Measurements from ENCODE around the gene PRKCB. TPM values are rescaled to one million over a fixed set of nuclear protein-coding genes. Genes with fewer than 3 reads are reported as not detected.

Gene PRKCB
- total RNA-seq, 1 donor from 2014 or later, result 1.0 TPM

GRCh38 chr16:23833960-23834685, 1.7 kb upstream of the PRKCB start:
- Histone ChIP-seq H3K36me3 (ENCODE audit: control insufficient read depth in 3 of 3, insufficient read depth in 3 of 3, low read length in 3 of 3) (no peaks in the 10 kb centered on the region), H3K4me3 (ENCODE audit: low read length in 3 of 3) (no peak overlapping the region), H3K9me3 (ENCODE audit: control insufficient read depth in 3 of 3, low read length in 3 of 3) (peaks cover 0 to 7% (median 2%) of the 10 kb centered on the region in 3 donors), H3K4me1 (ENCODE audit: control insufficient read depth in 3 of 3, insufficient read depth in 3 of 3, low read length in 3 of 3) (no peaks in the 10 kb centered on the region), H3K27ac (ENCODE audit: low read depth, low read length) (no peak overlapping the region), H3K27me3 (ENCODE audit: control insufficient read depth in 3 of 3, insufficient read depth in 3 of 3, low read length in 3 of 3) (peaks cover 22 to 24% (median 22%) of the 10 kb centered on the region in 3 donors), H3K9ac (ENCODE audit: low read depth in 1 of 3, low read length in 3 of 3) (no peak overlapping the region)

- Histone ChIP-seq H3K27me3 (ENCODE audit: control insufficient read depth in 3 of 3, insufficient read depth in 3 of 3, low read length in 3 of 3) (peaks cover 22 to 26% (median 22%) of the 10 kb centered on the region in 3 donors), H3K9me3 (ENCODE audit: control insufficient read depth in 3 of 3, low read length in 3 of 3) (peaks cover 0 to 2% (median 0%) of the 10 kb centered on the region in 3 donors), H3K9ac (ENCODE audit: low read depth in 1 of 3, low read length in 3 of 3) (no peak overlapping the region), H3K27ac (ENCODE audit: low read depth, low read length) (no peak overlapping the region), H3K36me3 (ENCODE audit: control insufficient read depth in 3 of 3, insufficient read depth in 3 of 3, low read length in 3 of 3) (no peaks in the 10 kb centered on the region), H3K4me3 (ENCODE audit: low read length in 3 of 3) (no peak overlapping the region), H3K4me1 (ENCODE audit: control insufficient read depth in 3 of 3, insufficient read depth in 3 of 3, low read length in 3 of 3) (no peaks in the 10 kb centered on the region)
Observed at GRCh38 chr16:23836078-23836403, 258 bp downstream of the PRKCB start.

GRCh38 chr16:23836404-23837311, 875 bp downstream of the PRKCB start:
- H3K36me3 ChIP-seq (ENCODE audit: control insufficient read depth in 3 of 3, insufficient read depth in 3 of 3, low read length in 3 of 3), result no peaks in the 10 kb centered on the region
- no peak overlapping the region for H3K9ac ChIP-seq (ENCODE audit: low read depth in 1 of 3, low read length in 3 of 3)
- H3K27ac ChIP-seq (ENCODE audit: low read depth, low read length), result no peak overlapping the region
- peaks cover 22 to 26% (median 22%) of the 10 kb centered on the region in 3 donors for H3K27me3 ChIP-seq (ENCODE audit: control insufficient read depth in 3 of 3, insufficient read depth in 3 of 3, low read length in 3 of 3)
- H3K4me1 ChIP-seq (ENCODE audit: control insufficient read depth in 3 of 3, insufficient read depth in 3 of 3, low read length in 3 of 3), result no peaks in the 10 kb centered on the region
- no peak overlapping the region for H3K4me3 ChIP-seq (ENCODE audit: low read length in 3 of 3)
- H3K9me3 ChIP-seq (ENCODE audit: control insufficient read depth in 3 of 3, low read length in 3 of 3), result peaks cover 0 to 2% (median 0%) of the 10 kb centered on the region in 3 donors

- H3K27me3 ChIP-seq (ENCODE audit: control insufficient read depth in 3 of 3, insufficient read depth in 3 of 3, low read length in 3 of 3), result peaks cover 22 to 26% (median 22%) of the 10 kb centered on the region in 3 donors
- no peak overlapping the region for H3K27ac ChIP-seq (ENCODE audit: low read depth, low read length)
- H3K9me3 ChIP-seq (ENCODE audit: control insufficient read depth in 3 of 3, low read length in 3 of 3), result peaks cover 0 to 2% (median 0%) of the 10 kb centered on the region in 3 donors
- H3K36me3 ChIP-seq (ENCODE audit: control insufficient read depth in 3 of 3, insufficient read depth in 3 of 3, low read length in 3 of 3), result no peaks in the 10 kb centered on the region
- no peak overlapping the region for H3K9ac ChIP-seq (ENCODE audit: low read depth in 1 of 3, low read length in 3 of 3)
- H3K4me1 ChIP-seq (ENCODE audit: control insufficient read depth in 3 of 3, insufficient read depth in 3 of 3, low read length in 3 of 3), result no peaks in the 10 kb centered on the region
- no peak overlapping the region for H3K4me3 ChIP-seq (ENCODE audit: low read length in 3 of 3)
Observed at GRCh38 chr16:23837553-23838308, 1.9 kb downstream of the PRKCB start.

- Histone ChIP-seq H3K36me3 (ENCODE audit: control insufficient read depth in 3 of 3, insufficient read depth in 3 of 3, low read length in 3 of 3) (no peaks in the 10 kb centered on the region), H3K9me3 (ENCODE audit: control insufficient read depth in 3 of 3, low read length in 3 of 3) (no peaks in the 10 kb centered on the region), H3K27ac (ENCODE audit: low read depth, low read length) (no peak overlapping the region), H3K4me3 (ENCODE audit: low read length in 3 of 3) (no peak overlapping the region), H3K27me3 (ENCODE audit: control insufficient read depth in 3 of 3, insufficient read depth in 3 of 3, low read length in 3 of 3) (peaks cover 22 to 26% (median 22%) of the 10 kb centered on the region in 3 donors), H3K9ac (ENCODE audit: low read depth in 1 of 3, low read length in 3 of 3) (no peak overlapping the region), H3K4me1 (ENCODE audit: control insufficient read depth in 3 of 3, insufficient read depth in 3 of 3, low read length in 3 of 3) (no peaks in the 10 kb centered on the region)
Observed at GRCh38 chr16:23838485-23839142, 2.8 kb downstream of the PRKCB start.

GRCh38 chr16:23840310-23840709, 4.5 kb downstream of the PRKCB start:
- H3K36me3 ChIP-seq (ENCODE audit: control insufficient read depth in 3 of 3, insufficient read depth in 3 of 3, low read length in 3 of 3), result no peaks in the 10 kb centered on the region
- H3K4me3 ChIP-seq (ENCODE audit: low read length in 3 of 3), result no peak overlapping the region
- no peak overlapping the region for H3K27ac ChIP-seq (ENCODE audit: low read depth, low read length)
- no peak overlapping the region for H3K9ac ChIP-seq (ENCODE audit: low read depth in 1 of 3, low read length in 3 of 3)
- no peaks in the 10 kb centered on the region for H3K9me3 ChIP-seq (ENCODE audit: control insufficient read depth in 3 of 3, low read length in 3 of 3)
- peaks cover 14 to 15% (median 15%) of the 10 kb centered on the region in 3 donors for H3K27me3 ChIP-seq (ENCODE audit: control insufficient read depth in 3 of 3, insufficient read depth in 3 of 3, low read length in 3 of 3)
- no peaks in the 10 kb centered on the region for H3K4me1 ChIP-seq (ENCODE audit: control insufficient read depth in 3 of 3, insufficient read depth in 3 of 3, low read length in 3 of 3)

- no peaks in the 10 kb centered on the region for H3K36me3 ChIP-seq (ENCODE audit: control insufficient read depth in 3 of 3, insufficient read depth in 3 of 3, low read length in 3 of 3)
- H3K9ac ChIP-seq (ENCODE audit: low read depth in 1 of 3, low read length in 3 of 3), result no peak overlapping the region
- H3K4me1 ChIP-seq (ENCODE audit: control insufficient read depth in 3 of 3, insufficient read depth in 3 of 3, low read length in 3 of 3), result no peaks in the 10 kb centered on the region
- no peak overlapping the region for H3K4me3 ChIP-seq (ENCODE audit: low read length in 3 of 3)
- no peaks in the 10 kb centered on the region for H3K9me3 ChIP-seq (ENCODE audit: control insufficient read depth in 3 of 3, low read length in 3 of 3)
- peaks cover 8 to 13% (median 9%) of the 10 kb centered on the region in 3 donors for H3K27me3 ChIP-seq (ENCODE audit: control insufficient read depth in 3 of 3, insufficient read depth in 3 of 3, low read length in 3 of 3)
- no peak overlapping the region for H3K27ac ChIP-seq (ENCODE audit: low read depth, low read length)
Observed at GRCh38 chr16:23842137-23842600, 6.4 kb downstream of the PRKCB start.

GRCh38 chr16:23843143-23843542, 7.4 kb downstream of the PRKCB start:
- Histone ChIP-seq H3K9ac (ENCODE audit: low read depth in 1 of 3, low read length in 3 of 3) (no peak overlapping the region), H3K9me3 (ENCODE audit: control insufficient read depth in 3 of 3, low read length in 3 of 3) (no peaks in the 10 kb centered on the region), H3K27me3 (ENCODE audit: control insufficient read depth in 3 of 3, insufficient read depth in 3 of 3, low read length in 3 of 3) (peaks cover under 1 to 5% (median 3%) of the 10 kb centered on the region in 3 donors), H3K4me3 (ENCODE audit: low read length in 3 of 3) (no peak overlapping the region), H3K27ac (ENCODE audit: low read depth, low read length) (no peak overlapping the region), H3K36me3 (ENCODE audit: control insufficient read depth in 3 of 3, insufficient read depth in 3 of 3, low read length in 3 of 3) (no peaks in the 10 kb centered on the region), H3K4me1 (ENCODE audit: control insufficient read depth in 3 of 3, insufficient read depth in 3 of 3, low read length in 3 of 3) (no peaks in the 10 kb centered on the region)

- Histone ChIP-seq H3K4me3 (ENCODE audit: low read length in 3 of 3) (no peak overlapping the region), H3K27ac (ENCODE audit: low read depth, low read length) (no peak overlapping the region), H3K4me1 (ENCODE audit: control insufficient read depth in 3 of 3, insufficient read depth in 3 of 3, low read length in 3 of 3) (no peaks in the 10 kb centered on the region), H3K9ac (ENCODE audit: low read depth in 1 of 3, low read length in 3 of 3) (no peak overlapping the region), H3K27me3 (ENCODE audit: control insufficient read depth in 3 of 3, insufficient read depth in 3 of 3, low read length in 3 of 3) (no peaks in the 10 kb centered on the region), H3K36me3 (ENCODE audit: control insufficient read depth in 3 of 3, insufficient read depth in 3 of 3, low read length in 3 of 3) (no peaks in the 10 kb centered on the region), H3K9me3 (ENCODE audit: control insufficient read depth in 3 of 3, low read length in 3 of 3) (peaks cover 0 to 2% (median 0%) of the 10 kb centered on the region in 3 donors)
Observed at GRCh38 chr16:23847251-23847650, 11.5 kb downstream of the PRKCB start.
